ENCODE measurements around the gene KCNJ1. TPM values are rescaled to one million over a fixed set of nuclear protein-coding genes. Genes with fewer than 3 reads are reported as not detected.

Gene KCNJ1
- total and polyA plus RNA-seq, 4 experiments from 2014 or later, result 0.17 to 0.23 TPM; not detected in 2

DNA sequence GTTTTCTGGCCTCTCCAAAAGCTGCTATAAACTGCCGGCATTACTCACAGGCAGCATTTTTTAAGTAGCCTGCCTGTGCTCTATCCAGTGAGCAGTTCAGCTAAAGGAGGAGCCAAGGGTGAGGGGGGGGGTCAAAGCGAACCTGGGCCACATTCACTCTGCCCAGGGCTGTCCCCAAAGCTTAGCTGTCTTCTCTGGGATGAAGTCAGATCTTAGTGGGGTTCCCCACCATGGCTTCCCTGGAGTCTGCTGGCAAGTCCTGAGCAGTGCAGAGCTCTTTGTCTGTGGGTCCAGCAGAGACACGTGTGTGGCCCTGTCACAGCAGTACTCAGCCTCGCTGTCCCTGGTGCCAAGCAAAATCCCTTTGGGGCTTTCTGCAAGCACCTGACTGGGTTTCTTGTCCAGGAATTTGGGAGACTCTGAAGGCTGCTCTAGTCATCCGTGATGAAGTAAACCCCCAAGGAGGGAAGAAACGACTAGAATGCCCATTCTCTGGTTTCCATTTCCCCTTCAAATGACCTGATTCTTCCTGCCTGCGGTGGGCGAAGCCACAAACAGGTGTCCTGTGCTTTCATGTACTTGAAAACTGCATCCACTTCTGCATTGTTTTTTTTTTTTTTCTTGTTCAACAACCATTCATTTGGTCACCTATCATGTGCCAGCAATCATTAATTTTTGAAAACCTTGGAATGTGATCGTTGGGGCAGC is 26.6 kb upstream of the KCNJ1 start:
- Mint-ChIP-seq H3K36me3 (no peaks in the 10 kb centered on the region), H3K4me1 (peaks cover 3 to 24% (median 11%) of the 10 kb centered on the region in 4 donors), H3K4me3 (no peak overlapping the region), H3K9me3 (no peaks in the 10 kb centered on the region), H3K27me3 (peaks cover 20 to 24% of the 10 kb centered on the region in 2 donors), H3K27ac (no peak overlapping the region)
- POLR2A ChIA-PET (ENCODE audit: partially characterized antibody), result no interaction called here
- H3K36me3 ChIP-seq (ENCODE audit: insufficient read depth, low read length), result no peaks in the 10 kb centered on the region
- no peaks in the 10 kb centered on the region for H3K9me3 ChIP-seq (ENCODE audit: control insufficient read depth in 1 of 2, low read length in 2 of 2)
- intact Hi-C loops (cut with micrococcal nuclease), result no loop called here
- H3K27ac ChIP-seq (ENCODE audit: low read depth, low read length), result no peak overlapping the region
- CTCF ChIA-PET (ENCODE audit: partially characterized antibody), result interaction anchor here (1.6 to 4.3 kb wide), 4 partner anchors 9 to 63 kb away, joined by 4 to 22 read pairs (median 16); no protein-coding TSS in a partner anchor
- peaks cover 15% of the 10 kb centered on the region for H3K27me3 ChIP-seq (ENCODE audit: insufficient read depth, low read length)
- no peak for DNase-seq
- peaks cover 12% of the 10 kb centered on the region for H3K4me1 ChIP-seq (ENCODE audit: insufficient read depth, low read length)
- H3K4me3 ChIP-seq (ENCODE audit: low read length in 2 of 2), result no peak overlapping the region

GRCh38 chr11:128892866-128893565 is 25.9 kb upstream of the KCNJ1 start:
- ChIA-PET POLR2A (ENCODE audit: partially characterized antibody) (no interaction called here), CTCF (ENCODE audit: partially characterized antibody) (interaction anchor here (1.6 to 4.3 kb wide), 5 partner anchors 8 to 64 kb away, joined by 4 to 22 read pairs (median 14); no protein-coding TSS in a partner anchor)
- no peak overlapping the region for H3K4me3 ChIP-seq (ENCODE audit: low read length in 2 of 2)
- H3K4me3 Mint-ChIP-seq, result no peak overlapping the region
- no peaks in the 10 kb centered on the region for H3K36me3 Mint-ChIP-seq
- peaks cover 3 to 24% (median 11%) of the 10 kb centered on the region in 4 donors for H3K4me1 Mint-ChIP-seq
- peak overlapping the region in 2 of 7 donors; percentile 17 to 46 for H3K27ac Mint-ChIP-seq
- intact Hi-C loops (cut with micrococcal nuclease), result no loop called here
- H3K27me3 ChIP-seq (ENCODE audit: insufficient read depth, low read length), result peaks cover 21% of the 10 kb centered on the region
- peaks cover 26 to 30% of the 10 kb centered on the region in 2 donors for H3K27me3 Mint-ChIP-seq
- H3K36me3 ChIP-seq (ENCODE audit: insufficient read depth, low read length), result no peaks in the 10 kb centered on the region
- H3K9me3 Mint-ChIP-seq, result peaks cover 0 to 2% (median 0%) of the 10 kb centered on the region in 8 donors
- DNase-seq, result no peak
- H3K9me3 ChIP-seq (ENCODE audit: control insufficient read depth in 1 of 2, low read length in 2 of 2), result no peaks in the 10 kb centered on the region
- H3K27ac ChIP-seq (ENCODE audit: low read depth, low read length), result no peak overlapping the region
- H3K4me1 ChIP-seq (ENCODE audit: insufficient read depth, low read length), result peaks cover 12% of the 10 kb centered on the region

DNA sequence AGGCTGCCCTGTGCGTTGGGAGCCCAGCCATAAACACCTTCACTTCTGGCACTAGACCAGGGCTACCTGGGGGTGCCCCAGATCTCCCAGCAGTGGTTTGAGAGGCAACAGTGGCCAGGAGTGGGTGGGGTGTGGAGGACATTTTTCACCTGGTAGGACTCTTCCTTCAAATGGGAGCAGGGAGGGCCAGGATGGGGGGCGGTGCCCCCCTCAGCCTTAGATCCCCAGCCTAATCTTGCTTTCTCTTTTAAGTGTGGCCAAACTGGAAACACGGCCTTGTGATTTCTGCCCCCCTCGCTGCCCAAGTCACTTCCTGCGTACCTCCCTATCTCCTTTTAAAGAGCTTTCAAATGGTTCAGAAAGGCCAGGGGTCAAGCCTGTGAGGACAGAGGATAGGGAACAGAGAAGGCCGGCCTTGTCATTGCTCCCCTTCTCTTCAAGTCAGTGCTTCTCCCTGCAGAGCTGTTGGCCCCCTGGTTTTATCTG is 24.9 kb upstream of the KCNJ1 start:
- Histone ChIP-seq H3K4me1 (ENCODE audit: insufficient read depth, low read length) (peaks cover 12% of the 10 kb centered on the region), H3K36me3 (ENCODE audit: insufficient read depth, low read length) (no peaks in the 10 kb centered on the region), H3K27me3 (ENCODE audit: insufficient read depth, low read length) (peaks cover 25% of the 10 kb centered on the region), H3K27ac (ENCODE audit: low read depth, low read length) (no peak overlapping the region), H3K9me3 (ENCODE audit: control insufficient read depth in 1 of 2, low read length in 2 of 2) (no peaks in the 10 kb centered on the region), H3K4me3 (ENCODE audit: low read length in 2 of 2) (no peak overlapping the region)
- peaks cover 29 to 39% of the 10 kb centered on the region in 2 donors for H3K27me3 Mint-ChIP-seq
- peaks cover 3 to 24% (median 11%) of the 10 kb centered on the region in 4 donors for H3K4me1 Mint-ChIP-seq
- intact Hi-C loops (cut with micrococcal nuclease), result no loop called here
- H3K27ac Mint-ChIP-seq, result no peak overlapping the region
- ChIA-PET POLR2A (ENCODE audit: partially characterized antibody) (no interaction called here), CTCF (ENCODE audit: partially characterized antibody) (interaction anchor here (1.6 to 4.3 kb wide), 4 partner anchors 11 to 65 kb away, joined by 4 to 18 read pairs (median 10); no protein-coding TSS in a partner anchor)
- no peak for DNase-seq
- peaks cover 0 to 2% (median 0%) of the 10 kb centered on the region in 8 donors for H3K9me3 Mint-ChIP-seq
- H3K4me3 Mint-ChIP-seq, result peak overlapping the region in 4 of 8 donors; percentile 25 to 78 (median 62)
- H3K36me3 Mint-ChIP-seq, result no peaks in the 10 kb centered on the region

- Mint-ChIP-seq H3K4me3 (peak within 1 kb of the TSS; percentile 74 to 92 (median 84)), H3K27ac (peak within 1 kb of the TSS in 1 of 7 donors; percentile 81), H3K27me3 (peaks cover 31 to 43% of the 10 kb centered on the region in 2 donors), H3K9me3 (peaks cover 0 to 2% (median 0%) of the 10 kb centered on the region in 8 donors), H3K4me1 (peaks cover 5 to 24% (median 11%) of the 10 kb centered on the region in 4 donors), H3K36me3 (no peaks in the 10 kb centered on the region)
- Histone ChIP-seq H3K4me3 (ENCODE audit: low read length in 2 of 2) (no peak within 1 kb of the TSS), H3K27me3 (ENCODE audit: insufficient read depth, low read length) (peaks cover 25% of the 10 kb centered on the region), H3K27ac (ENCODE audit: low read depth, low read length) (no peak within 1 kb of the TSS), H3K36me3 (ENCODE audit: insufficient read depth, low read length) (no peaks in the 10 kb centered on the region), H3K4me1 (ENCODE audit: insufficient read depth, low read length) (peaks cover 12% of the 10 kb centered on the region), H3K9me3 (ENCODE audit: control insufficient read depth in 1 of 2, low read length in 2 of 2) (no peaks in the 10 kb centered on the region)
- intact Hi-C loops (cut with micrococcal nuclease), result no loop called here
- POLR2A ChIA-PET (ENCODE audit: partially characterized antibody), result interaction anchor here (0.8 kb wide), 1 partner anchor 9 kb away, joined by 3 read pairs; no protein-coding TSS in a partner anchor
- peak in 2 of 5 donors; percentile 17 to 26 for DNase-seq
- CTCF ChIA-PET (ENCODE audit: partially characterized antibody), result interaction anchor here (1.0 to 4.3 kb wide), 4 partner anchors 9 to 66 kb away, joined by 3 to 18 read pairs (median 9); no protein-coding TSS in a partner anchor
Measured at GRCh38 chr11:128890543-128891368, 23.7 kb upstream of the KCNJ1 start, which contains the start of gene KCNJ5. Gene KCNJ5, plus strand, starts transcription at chr11:128891356. Its CDS starts 19,918 bp downstream, at chr11:128911274.

- DNase-seq, result no peak
- intact Hi-C loops (cut with micrococcal nuclease), result no loop called here
- H3K4me3 Mint-ChIP-seq, result peak overlapping the region in 6 of 8 donors; percentile 6 to 78 (median 35)
- ChIA-PET POLR2A (ENCODE audit: partially characterized antibody) (interaction anchor here (0.8 kb wide), 1 partner anchor 9 kb away, joined by 3 read pairs; no protein-coding TSS in a partner anchor), CTCF (ENCODE audit: partially characterized antibody) (interaction anchor here (1.0 to 4.3 kb wide), 3 partner anchors 9 to 67 kb away, joined by 3 to 18 read pairs (median 4); no protein-coding TSS in a partner anchor)
- peaks cover 5 to 24% (median 11%) of the 10 kb centered on the region in 4 donors for H3K4me1 Mint-ChIP-seq
- H3K27me3 Mint-ChIP-seq, result peaks cover 34 to 46% of the 10 kb centered on the region in 2 donors
- Histone ChIP-seq H3K36me3 (ENCODE audit: insufficient read depth, low read length) (no peaks in the 10 kb centered on the region), H3K27ac (ENCODE audit: low read depth, low read length) (no peak overlapping the region), H3K27me3 (ENCODE audit: insufficient read depth, low read length) (peaks cover 27% of the 10 kb centered on the region), H3K4me3 (ENCODE audit: low read length in 2 of 2) (no peak overlapping the region), H3K9me3 (ENCODE audit: control insufficient read depth in 1 of 2, low read length in 2 of 2) (no peaks in the 10 kb centered on the region), H3K4me1 (ENCODE audit: insufficient read depth, low read length) (peaks cover 12% of the 10 kb centered on the region)
- H3K27ac Mint-ChIP-seq, result no peak overlapping the region
- peaks cover 0 to 2% (median 0%) of the 10 kb centered on the region in 8 donors for H3K9me3 Mint-ChIP-seq
- no peaks in the 10 kb centered on the region for H3K36me3 Mint-ChIP-seq
Measured at GRCh38 chr11:128890216-128890542, 23.1 kb upstream of the KCNJ1 start.

DNA sequence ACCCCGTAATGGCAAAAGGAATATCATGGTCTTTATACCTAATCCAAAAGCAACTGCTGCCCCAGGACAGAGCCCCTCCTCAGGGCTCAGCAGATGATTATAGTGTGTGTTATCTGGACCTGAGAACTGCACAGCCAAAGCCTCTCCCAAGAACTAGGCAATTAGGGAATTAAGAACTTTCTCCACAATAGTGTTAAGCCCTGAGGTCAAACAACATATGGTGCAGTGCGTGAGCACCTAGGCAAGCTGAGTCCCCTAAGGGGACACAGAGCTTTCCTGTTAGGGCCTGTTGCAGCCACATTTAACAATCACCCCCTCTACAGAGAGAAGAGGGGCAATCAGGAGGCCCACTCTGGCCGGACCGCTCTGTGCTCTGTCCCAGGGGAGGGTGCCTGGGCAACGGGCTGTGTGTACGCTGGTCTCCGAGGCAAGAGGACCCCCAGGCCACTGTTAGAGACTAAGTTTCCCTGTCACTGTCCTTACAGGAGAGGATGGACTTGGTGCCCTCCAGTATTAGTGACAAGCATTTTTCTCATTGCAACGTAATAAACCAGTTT is 22.6 kb upstream of the KCNJ1 start:
- Histone ChIP-seq H3K27me3 (ENCODE audit: insufficient read depth, low read length) (peaks cover 31% of the 10 kb centered on the region), H3K4me3 (ENCODE audit: low read length in 2 of 2) (no peak overlapping the region), H3K4me1 (ENCODE audit: insufficient read depth, low read length) (peaks cover 12% of the 10 kb centered on the region), H3K36me3 (ENCODE audit: insufficient read depth, low read length) (no peaks in the 10 kb centered on the region), H3K27ac (ENCODE audit: low read depth, low read length) (no peak overlapping the region), H3K9me3 (ENCODE audit: control insufficient read depth in 1 of 2, low read length in 2 of 2) (no peaks in the 10 kb centered on the region)
- Mint-ChIP-seq H3K4me3 (peak overlapping the region in 5 of 8 donors; percentile 6 to 78 (median 29)), H3K4me1 (peaks cover 5 to 26% (median 12%) of the 10 kb centered on the region in 4 donors), H3K9me3 (peaks cover 0 to 2% (median 0%) of the 10 kb centered on the region in 8 donors), H3K36me3 (no peaks in the 10 kb centered on the region), H3K27me3 (peaks cover 34 to 47% of the 10 kb centered on the region in 2 donors), H3K27ac (peak overlapping the region in 1 of 7 donors; percentile 3)
- no peak for DNase-seq
- intact Hi-C loops (cut with micrococcal nuclease), result no loop called here
- POLR2A ChIA-PET (ENCODE audit: partially characterized antibody), result interaction anchor here (0.8 kb wide), 1 partner anchor 8 kb away, joined by 3 read pairs; no protein-coding TSS in a partner anchor
- CTCF ChIA-PET (ENCODE audit: partially characterized antibody), result interaction anchor here (1.0 to 6.7 kb wide), 4 partner anchors 8 to 67 kb away, joined by 3 to 134 read pairs (median 11); no protein-coding TSS in a partner anchor
